Measurements from ENCODE around the gene CPVL.

The CPVL gene

GRCh38 chr7:29177963-29178600 is 31.7 kb upstream of the CPVL start:
- H3K14ac ChIP-seq (ENCODE audit: low read length in 2 of 2): no peak overlapping the region
- no peaks in the 10 kb centered on the region for H3K9me3 ChIP-seq (ENCODE audit: control insufficient read depth, low read length)
- H2BK5ac ChIP-seq (ENCODE audit: low read depth, low read length, poor library complexity, severe bottlenecking): no peak overlapping the region
- no peak overlapping the region for H3K27ac ChIP-seq (ENCODE audit: low read length, poor library complexity, severe bottlenecking)
- H3K36me3 ChIP-seq (ENCODE audit: control insufficient read depth in 1 of 2, insufficient read depth in 2 of 2, low read depth in 1 of 2, low read length in 2 of 2): no peaks in the 10 kb centered on the region
- no peak overlapping the region for H2AK5ac ChIP-seq (ENCODE audit: low read length, severe bottlenecking)
- no peak overlapping the region for H2BK15ac ChIP-seq (ENCODE audit: low read depth, poor library complexity, severe bottlenecking)
- no peak overlapping the region for H2AFZ ChIP-seq (ENCODE audit: low read depth, low read length)
- WGBS: 44% methylated on average over 9 of the region's 9 CpGs
- peaks cover 3 to 9% of the 10 kb centered on the region in 2 experiments for H3K27me3 ChIP-seq (ENCODE audit: control insufficient read depth in 1 of 2, insufficient read depth in 1 of 2, low read length in 2 of 2)
- H3K23ac ChIP-seq (ENCODE audit: low read length in 2 of 2): no peak overlapping the region
- peak; percentile 61 for DNase-seq
- H4K8ac ChIP-seq (ENCODE audit: low read length): no peak overlapping the region
- no peak overlapping the region for H3K9ac ChIP-seq (ENCODE audit: low read length)
- H2BK12ac ChIP-seq (ENCODE audit: low read length in 2 of 2): no peak overlapping the region
- no peaks in the 10 kb centered on the region for H3K79me1 ChIP-seq (replicated peaks; ENCODE audit: low read length, poor library complexity, severe bottlenecking)
- H2BK120ac ChIP-seq (ENCODE audit: low read depth, low read length): no peak overlapping the region
- no peak overlapping the region for H3K4ac ChIP-seq (ENCODE audit: low read depth in 1 of 2, low read length in 2 of 2)
- H4K91ac ChIP-seq (ENCODE audit: low read length): no peak overlapping the region
- H3K4me3 ChIP-seq (ENCODE audit: insufficient read depth in 1 of 2, low read depth in 1 of 2, low read length in 2 of 2): no peak overlapping the region
- H3K4me1 ChIP-seq (ENCODE audit: control insufficient read depth, insufficient read depth, low read depth, low read length): no peaks in the 10 kb centered on the region
- no peak overlapping the region for H3K18ac ChIP-seq (ENCODE audit: low read depth in 1 of 2, low read length in 2 of 2)
- no peak overlapping the region for H3K4me2 ChIP-seq (ENCODE audit: low read length, poor library complexity, severe bottlenecking)

GRCh38 chr7:29173458-29173857 is 27.1 kb upstream of the CPVL start:
- no peak overlapping the region for H3K4me3 ChIP-seq (ENCODE audit: insufficient read depth in 1 of 2, low read depth in 1 of 2, low read length in 2 of 2)
- no peaks in the 10 kb centered on the region for H3K36me3 ChIP-seq (ENCODE audit: control insufficient read depth in 1 of 2, insufficient read depth in 2 of 2, low read depth in 1 of 2, low read length in 2 of 2)
- no peak overlapping the region for H3K14ac ChIP-seq (ENCODE audit: low read length in 2 of 2)
- WGBS: no CpG with 5 or more reads among the region's 3 CpGs
- H3K4ac ChIP-seq (ENCODE audit: low read depth in 1 of 2, low read length in 2 of 2): no peak overlapping the region
- no peak for DNase-seq
- H3K27me3 ChIP-seq (ENCODE audit: control insufficient read depth in 1 of 2, insufficient read depth in 1 of 2, low read length in 2 of 2): peaks cover 3 to 14% of the 10 kb centered on the region in 2 experiments
- H2AFZ ChIP-seq (ENCODE audit: low read depth, low read length): no peak overlapping the region
- H4K91ac ChIP-seq (ENCODE audit: low read length): no peak overlapping the region
- no peak overlapping the region for H2BK5ac ChIP-seq (ENCODE audit: low read depth, low read length, poor library complexity, severe bottlenecking)
- no peaks in the 10 kb centered on the region for H3K79me1 ChIP-seq (replicated peaks; ENCODE audit: low read length, poor library complexity, severe bottlenecking)
- H3K4me1 ChIP-seq (ENCODE audit: control insufficient read depth, insufficient read depth, low read depth, low read length): no peaks in the 10 kb centered on the region
- no peak overlapping the region for H3K23ac ChIP-seq (ENCODE audit: low read length in 2 of 2)
- no peak overlapping the region for H3K9ac ChIP-seq (ENCODE audit: low read length)
- no peak overlapping the region for H2BK15ac ChIP-seq (ENCODE audit: low read depth, poor library complexity, severe bottlenecking)
- no peak overlapping the region for H2BK120ac ChIP-seq (ENCODE audit: low read depth, low read length)
- no peak overlapping the region for H3K18ac ChIP-seq (ENCODE audit: low read depth in 1 of 2, low read length in 2 of 2)
- no peaks in the 10 kb centered on the region for H3K9me3 ChIP-seq (ENCODE audit: control insufficient read depth, low read length)
- no peak overlapping the region for H4K8ac ChIP-seq (ENCODE audit: low read length)
- no peak overlapping the region for H2AK5ac ChIP-seq (ENCODE audit: low read length, severe bottlenecking)
- H3K27ac ChIP-seq (ENCODE audit: low read length, poor library complexity, severe bottlenecking): no peak overlapping the region
- no peak overlapping the region for H2BK12ac ChIP-seq (ENCODE audit: low read length in 2 of 2)
- no peak overlapping the region for H3K4me2 ChIP-seq (ENCODE audit: low read length, poor library complexity, severe bottlenecking)

GRCh38 chr7:29170781-29171180 is 24.4 kb upstream of the CPVL start:
- DNase-seq: no peak
- Histone ChIP-seq H3K27ac (ENCODE audit: low read length, poor library complexity, severe bottlenecking) (no peak overlapping the region), H3K23ac (ENCODE audit: low read length in 2 of 2) (no peak overlapping the region), H3K79me1 (replicated peaks; ENCODE audit: low read length, poor library complexity, severe bottlenecking) (no peaks in the 10 kb centered on the region), H3K9ac (ENCODE audit: low read length) (no peak overlapping the region), H3K4me2 (ENCODE audit: low read length, poor library complexity, severe bottlenecking) (no peak overlapping the region), H3K27me3 (ENCODE audit: control insufficient read depth in 1 of 2, insufficient read depth in 1 of 2, low read length in 2 of 2) (peaks cover 0 to 12% of the 10 kb centered on the region in 2 experiments), H3K4ac (ENCODE audit: low read depth in 1 of 2, low read length in 2 of 2) (no peak overlapping the region), H3K4me3 (ENCODE audit: insufficient read depth in 1 of 2, low read depth in 1 of 2, low read length in 2 of 2) (no peak overlapping the region), H3K36me3 (ENCODE audit: control insufficient read depth in 1 of 2, insufficient read depth in 2 of 2, low read depth in 1 of 2, low read length in 2 of 2) (no peaks in the 10 kb centered on the region), H2AK5ac (ENCODE audit: low read length, severe bottlenecking) (no peak overlapping the region), H2AFZ (ENCODE audit: low read depth, low read length) (no peak overlapping the region), H2BK12ac (ENCODE audit: low read length in 2 of 2) (no peak overlapping the region), H2BK5ac (ENCODE audit: low read depth, low read length, poor library complexity, severe bottlenecking) (no peak overlapping the region), H3K9me3 (ENCODE audit: control insufficient read depth, low read length) (peaks cover 5% of the 10 kb centered on the region), H2BK120ac (ENCODE audit: low read depth, low read length) (no peak overlapping the region), H4K91ac (ENCODE audit: low read length) (no peak overlapping the region), H3K18ac (ENCODE audit: low read depth in 1 of 2, low read length in 2 of 2) (no peak overlapping the region), H4K8ac (ENCODE audit: low read length) (no peak overlapping the region), H3K4me1 (ENCODE audit: control insufficient read depth, insufficient read depth, low read depth, low read length) (no peaks in the 10 kb centered on the region), H3K14ac (ENCODE audit: low read length in 2 of 2) (no peak overlapping the region), H2BK15ac (ENCODE audit: low read depth, poor library complexity, severe bottlenecking) (no peak overlapping the region)
- 90% methylated on average over 6 of the region's 7 CpGs for WGBS

GRCh38 chr7:29167721-29168120 is 21.4 kb upstream of the CPVL start:
- no peak overlapping the region for H3K4me2 ChIP-seq (ENCODE audit: low read length, poor library complexity, severe bottlenecking)
- H3K4me3 ChIP-seq (ENCODE audit: insufficient read depth in 1 of 2, low read depth in 1 of 2, low read length in 2 of 2): no peak overlapping the region
- H4K91ac ChIP-seq (ENCODE audit: low read length): no peak overlapping the region
- H3K14ac ChIP-seq (ENCODE audit: low read length in 2 of 2): no peak overlapping the region
- no peak overlapping the region for H2BK5ac ChIP-seq (ENCODE audit: low read depth, low read length, poor library complexity, severe bottlenecking)
- no peak for DNase-seq
- no peaks in the 10 kb centered on the region for H3K79me1 ChIP-seq (replicated peaks; ENCODE audit: low read length, poor library complexity, severe bottlenecking)
- no peak overlapping the region for H3K4ac ChIP-seq (ENCODE audit: low read depth in 1 of 2, low read length in 2 of 2)
- H3K27ac ChIP-seq (ENCODE audit: low read length, poor library complexity, severe bottlenecking): no peak overlapping the region
- H3K36me3 ChIP-seq (ENCODE audit: control insufficient read depth in 1 of 2, insufficient read depth in 2 of 2, low read depth in 1 of 2, low read length in 2 of 2): no peaks in the 10 kb centered on the region
- H4K8ac ChIP-seq (ENCODE audit: low read length): no peak overlapping the region
- H3K18ac ChIP-seq (ENCODE audit: low read depth in 1 of 2, low read length in 2 of 2): no peak overlapping the region
- H2AFZ ChIP-seq (ENCODE audit: low read depth, low read length): no peak overlapping the region
- no peak overlapping the region for H2BK15ac ChIP-seq (ENCODE audit: low read depth, poor library complexity, severe bottlenecking)
- H2BK12ac ChIP-seq (ENCODE audit: low read length in 2 of 2): no peak overlapping the region
- H3K4me1 ChIP-seq (ENCODE audit: control insufficient read depth, insufficient read depth, low read depth, low read length): no peaks in the 10 kb centered on the region
- H3K9ac ChIP-seq (ENCODE audit: low read length): no peak overlapping the region
- 71% methylated on average over 1 of the region's 1 CpG for WGBS
- H3K27me3 ChIP-seq (ENCODE audit: control insufficient read depth in 1 of 2, insufficient read depth in 1 of 2, low read length in 2 of 2): peaks cover 0 to 12% of the 10 kb centered on the region in 2 experiments
- H3K23ac ChIP-seq (ENCODE audit: low read length in 2 of 2): no peak overlapping the region
- H2AK5ac ChIP-seq (ENCODE audit: low read length, severe bottlenecking): no peak overlapping the region
- no peak overlapping the region for H2BK120ac ChIP-seq (ENCODE audit: low read depth, low read length)
- peaks cover 6% of the 10 kb centered on the region for H3K9me3 ChIP-seq (ENCODE audit: control insufficient read depth, low read length)
